ENCODE results near the gene SPATS2L.

Gene SPATS2L

DNA sequence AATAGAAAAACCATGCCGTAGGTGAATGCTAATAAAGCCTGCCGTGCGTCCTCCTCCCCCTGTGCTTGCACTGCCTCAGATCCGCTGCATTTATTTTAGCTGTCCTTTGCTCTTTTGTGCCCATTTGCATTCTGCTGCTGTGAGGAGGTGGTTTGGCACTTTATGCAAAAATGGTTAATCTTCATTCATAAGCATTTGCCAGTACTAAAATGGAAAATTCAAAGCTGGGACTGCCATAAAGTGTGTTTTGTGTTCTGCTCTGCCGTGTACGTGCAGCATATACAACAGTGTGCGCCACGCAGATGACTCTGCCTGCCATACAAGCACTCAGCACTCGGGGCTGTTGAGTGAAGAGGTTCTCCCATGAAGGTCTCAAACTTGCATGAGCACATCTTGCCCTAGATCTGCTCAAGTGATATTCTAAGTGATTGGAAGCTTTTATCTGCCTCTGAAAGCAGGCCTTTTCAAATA, 73.6 kb downstream of the SPATS2L start:
- no peak for TF ChIP-seq CTCF (IDR thresholded peaks at IDR 0.05; ENCODE audit: control insufficient read depth, insufficient read depth, low read depth, low read length, missing control alignments)
- DNase-seq (ENCODE audit: low read depth) = no peak
- H3K4me3 ChIP-seq (ENCODE audit: control insufficient read depth, low read depth, low read length) = no peak overlapping the region

DNA sequence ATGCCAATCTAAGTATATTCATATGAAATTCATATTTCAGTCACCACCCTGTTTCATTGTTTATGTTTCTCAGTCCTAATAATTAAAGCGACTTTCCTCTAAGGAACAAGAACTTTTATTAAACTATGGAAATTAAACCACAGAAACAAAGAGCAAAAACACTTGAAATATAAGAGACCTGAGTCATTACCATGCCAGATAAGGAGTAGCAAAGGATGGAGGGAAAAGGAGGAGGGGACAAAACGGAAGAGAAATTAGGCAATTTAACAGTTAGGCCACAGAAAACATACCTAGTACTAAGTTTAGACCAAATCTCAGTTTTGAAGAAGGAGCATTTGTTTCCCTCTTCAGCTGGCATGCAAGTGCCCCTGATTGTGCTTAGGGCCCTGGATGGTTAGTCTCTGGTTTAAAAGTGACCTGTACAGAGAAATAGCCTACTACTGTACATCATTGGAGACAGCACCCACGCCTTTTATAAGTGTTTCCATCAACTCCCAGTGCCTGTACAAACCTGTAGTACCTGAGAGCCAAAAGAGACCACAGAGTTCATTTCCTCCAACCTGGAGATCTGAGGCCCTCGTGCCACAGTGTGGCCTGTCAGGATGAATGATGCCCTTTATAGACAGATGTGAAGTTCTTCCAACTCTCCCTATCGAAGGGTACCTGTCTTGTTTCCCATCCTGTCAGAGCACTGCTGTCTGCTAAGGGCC, 74.5 kb downstream of the SPATS2L start:
- H3K4me3 ChIP-seq (ENCODE audit: control insufficient read depth, low read depth, low read length) = no peak overlapping the region
- TF ChIP-seq CTCF (IDR thresholded peaks at IDR 0.05; ENCODE audit: control insufficient read depth, insufficient read depth, low read depth, low read length, missing control alignments) = no peak
- DNase-seq (ENCODE audit: low read depth) = peak; percentile 58

- TF ChIP-seq CTCF (IDR thresholded peaks at IDR 0.05; ENCODE audit: control insufficient read depth, insufficient read depth, low read depth, low read length, missing control alignments) = no peak
- no peak for DNase-seq (ENCODE audit: low read depth)
- H3K4me3 ChIP-seq (ENCODE audit: control insufficient read depth, low read depth, low read length) = no peak overlapping the region
Measured at GRCh38 chr2:200382874-200383273, 76.4 kb downstream of the SPATS2L start.

DNA sequence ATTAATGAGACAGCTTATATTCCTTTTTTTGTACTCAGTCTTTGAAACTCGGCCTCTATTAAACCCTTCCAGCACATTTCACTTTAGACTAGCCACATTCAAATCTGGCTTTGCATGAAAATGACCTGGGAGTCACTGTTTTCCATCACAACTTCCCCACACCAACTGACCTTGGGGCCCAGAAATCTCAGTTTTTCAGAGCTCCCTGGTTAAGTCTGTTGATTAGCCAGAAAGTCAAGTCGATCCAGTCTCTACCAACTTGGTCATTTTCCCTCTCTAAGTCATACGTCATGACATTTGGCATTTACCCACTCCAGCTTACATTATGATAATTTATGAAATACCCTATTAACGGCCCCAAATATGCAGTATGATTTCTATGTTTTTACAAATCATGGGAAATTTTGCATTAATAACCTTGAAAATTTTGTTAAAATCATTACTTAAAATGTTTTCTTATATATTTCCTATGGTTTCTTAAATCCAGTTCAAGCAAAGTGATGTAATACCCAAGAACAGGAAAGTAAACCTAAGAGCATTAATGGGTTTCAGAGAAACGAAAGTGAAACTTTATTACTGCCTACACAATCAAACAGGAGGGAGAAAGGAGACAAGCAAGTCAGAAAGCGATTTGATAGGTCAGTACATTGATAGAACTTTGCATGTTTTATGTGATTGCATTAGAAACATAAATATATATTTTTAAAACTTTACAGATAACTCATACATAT, 77.1 kb downstream of the SPATS2L start:
- H3K4me3 ChIP-seq (ENCODE audit: control insufficient read depth, low read depth, low read length) = no peak overlapping the region
- DNase-seq (ENCODE audit: low read depth) = peak; percentile 41
- no peak for TF ChIP-seq CTCF (IDR thresholded peaks at IDR 0.05; ENCODE audit: control insufficient read depth, insufficient read depth, low read depth, low read length, missing control alignments)

- H3K4me3 ChIP-seq (ENCODE audit: control insufficient read depth, low read depth, low read length) = no peak overlapping the region
- no peak for DNase-seq (ENCODE audit: low read depth)
- no peak for TF ChIP-seq CTCF (IDR thresholded peaks at IDR 0.05; ENCODE audit: control insufficient read depth, insufficient read depth, low read depth, low read length, missing control alignments)
Measured at GRCh38 chr2:200385063-200385635, 78.7 kb downstream of the SPATS2L start.

- no peak overlapping the region for H3K4me3 ChIP-seq (ENCODE audit: control insufficient read depth, low read depth, low read length)
- TF ChIP-seq CTCF (IDR thresholded peaks at IDR 0.05; ENCODE audit: control insufficient read depth, insufficient read depth, low read depth, low read length, missing control alignments) = no peak
- DNase-seq (ENCODE audit: low read depth) = no peak
Measured at GRCh38 chr2:200393191-200393590, 86.7 kb downstream of the SPATS2L start.
